DND-41 (cell line): ENCODE data around the gene RHOT1.

Source experiments
- CTCF ChIP-seq: IDR thresholded peaks from 2 replicates; pipeline ENCODE4 v1.5.1; 2012; ENCODE audit warnings: borderline replicate concordance, low read length, moderate library complexity, mild to moderate bottlenecking; ENCODE audit not compliant: poor library complexity, severe bottlenecking; ENCODE audit errors: extremely low read depth
- EZH2 ChIP-seq: IDR thresholded peaks from 3 replicates; pipeline ENCODE4 v1.6.1; 2012; ENCODE audit warnings: borderline replicate concordance, low read depth, mild to moderate bottlenecking, moderate library complexity, low read length, inconsistent platforms; ENCODE audit not compliant: severe bottlenecking

- TF ChIP-seq CTCF, result no peak
- no peak for TF ChIP-seq EZH2
Observed at GRCh38 chr17:32152130-32152529, 9.8 kb downstream of the RHOT1 start.
